ENCODE measurements around the gene AHCYL1. TPM values are rescaled to one million over a fixed set of nuclear protein-coding genes. Genes with fewer than 3 reads are reported as not detected.

The AHCYL1 gene
- total RNA-seq, 1 experiment from 2014 or later = 92.0 TPM

GRCh38 chr1:110038271-110038670 lies 53.7 kb downstream of the AHCYL1 start:
- Histone ChIP-seq H3K4me3 (replicated peaks in 1 of 2; ENCODE audit: low read depth in 1 of 2, low read length in 2 of 2) (no peak overlapping the region), H3K9ac (ENCODE audit: low read length) (no peak overlapping the region), H3K36me3 (ENCODE audit: control insufficient read depth in 1 of 2, insufficient read depth in 2 of 2, low read length in 2 of 2) (peaks cover 26 to 45% of the 10 kb centered on the region in 2 experiments; a peak in 3 of 4 replicates), H3K4me1 (ENCODE audit: control insufficient read depth in 1 of 2, insufficient read depth in 2 of 2, low read length in 2 of 2) (peaks cover 3 to 14% of the 10 kb centered on the region in 2 experiments; a peak in 3 of 4 replicates), H3K27ac (ENCODE audit: low read depth, low read length) (no peak overlapping the region), H2AFZ (ENCODE audit: low read depth, low read length, poor library complexity, severe bottlenecking) (no peak overlapping the region), H3K27me3 (ENCODE audit: insufficient read depth, low read length) (no peaks in the 10 kb centered on the region), H3K79me2 (ENCODE audit: insufficient read depth, low read length) (peaks cover 30% of the 10 kb centered on the region), H3K9me3 (ENCODE audit: control insufficient read depth in 1 of 2, insufficient read depth in 1 of 2, low read depth in 1 of 2, low read length in 2 of 2) (no peaks in the 10 kb centered on the region), H4K20me1 (ENCODE audit: insufficient read depth) (no peaks in the 10 kb centered on the region), H3K4me2 (ENCODE audit: low read length) (no peak overlapping the region), H3K9me2 (ENCODE audit: insufficient read depth) (no peaks in the 10 kb centered on the region)
- TF ChIP-seq EZH2phosphoT487 (IDR thresholded peaks at IDR 0.05; ENCODE audit: borderline replicate concordance) (no peak), YY1 (IDR thresholded peaks at IDR 0.05; ENCODE audit: extremely low read depth, insufficient replicate concordance, low read depth, low read length) (no peak), ZFX (IDR thresholded peaks at IDR 0.05) (no peak), SRF (IDR thresholded peaks at IDR 0.05; ENCODE audit: low read depth) (no peak), CEBPB (IDR thresholded peaks at IDR 0.05; ENCODE audit: low read depth) (no peak), EGR1 (IDR thresholded peaks at IDR 0.05; ENCODE audit: low read depth) (no peak), ZNF274 (IDR thresholded peaks at IDR 0.05; ENCODE audit: low read depth, low read length) (no peak), ZBTB33 (IDR thresholded peaks at IDR 0.05; ENCODE audit: extremely low read depth, insufficient replicate concordance, low read length) (no peak), SP1 (IDR thresholded peaks at IDR 0.05; ENCODE audit: low read depth) (no peak)
- ChIA-PET CTCF (no interaction called here), POLR2A (no interaction called here), RAD21 (ENCODE audit: low non-redundant PET in 1 of 2, low total read pairs in 2 of 2, uncharacterized antibody in 2 of 2, unreplicated experiment in 2 of 2) (no interaction called here)
- BruUV-seq (replicated peaks) = no TSS peak
- intact Hi-C loops (cut with micrococcal nuclease) = no loop called here
- DNase-seq (ENCODE audit: low read depth, low spot score) (no peak), ATAC-seq (no peak)

GRCh38 chr1:110039641-110040040 lies 55.1 kb downstream of the AHCYL1 start:
- ATAC-seq = no peak
- ChIA-PET RAD21 (ENCODE audit: low non-redundant PET in 1 of 2, low total read pairs in 2 of 2, uncharacterized antibody in 2 of 2, unreplicated experiment in 2 of 2) (no interaction called here), CTCF (no interaction called here), POLR2A (no interaction called here)
- TF ChIP-seq CTCF (IDR thresholded peaks at IDR 0.05 in 2 of 3, conservative IDR thresholded peaks at IDR 0.05 in 1 of 3; ENCODE audit: borderline replicate concordance in 1 of 3, insufficient read depth in 1 of 3, low read depth in 2 of 3, low read length in 2 of 3) = no peak
- no peak for TF ChIP-seq ZNF274 (IDR thresholded peaks at IDR 0.05; ENCODE audit: low read depth, low read length)
- no peak for TF ChIP-seq CBX3 (IDR thresholded peaks at IDR 0.05; ENCODE audit: low read depth)
- TF ChIP-seq ATF3 (IDR thresholded peaks at IDR 0.05) = no peak
- TF ChIP-seq MAX (IDR thresholded peaks at IDR 0.05) = no peak
- no peak for TF ChIP-seq POLR2A (IDR thresholded peaks at IDR 0.05; ENCODE audit: borderline replicate concordance, extremely low read depth, insufficient read depth, insufficient read length)
- Histone ChIP-seq H3K9me3 (ENCODE audit: control insufficient read depth in 1 of 2, insufficient read depth in 1 of 2, low read depth in 1 of 2, low read length in 2 of 2) (no peaks in the 10 kb centered on the region), H3K9ac (ENCODE audit: low read length) (no peak overlapping the region), H3K4me2 (ENCODE audit: low read length) (no peak overlapping the region), H3K27me3 (ENCODE audit: insufficient read depth, low read length) (no peaks in the 10 kb centered on the region), H4K20me1 (ENCODE audit: insufficient read depth) (no peaks in the 10 kb centered on the region), H3K36me3 (ENCODE audit: control insufficient read depth in 1 of 2, insufficient read depth in 2 of 2, low read length in 2 of 2) (peaks cover 34 to 55% of the 10 kb centered on the region in 2 experiments; a peak in 3 of 4 replicates), H3K4me3 (replicated peaks in 1 of 2; ENCODE audit: low read depth in 1 of 2, low read length in 2 of 2) (no peak overlapping the region), H3K9me2 (ENCODE audit: insufficient read depth) (no peaks in the 10 kb centered on the region), H3K79me2 (ENCODE audit: insufficient read depth, low read length) (peaks cover 28% of the 10 kb centered on the region), H3K4me1 (ENCODE audit: control insufficient read depth in 1 of 2, insufficient read depth in 2 of 2, low read length in 2 of 2) (peaks cover 3 to 9% of the 10 kb centered on the region in 2 experiments; a peak in 3 of 4 replicates), H3K27ac (ENCODE audit: low read depth, low read length) (no peak overlapping the region), H2AFZ (ENCODE audit: low read depth, low read length, poor library complexity, severe bottlenecking) (no peak overlapping the region)
- DNase-seq (ENCODE audit: low read depth, low spot score) = no peak
- intact Hi-C loops (cut with micrococcal nuclease) = no loop called here
- no TSS peak for BruUV-seq (replicated peaks)
